Measurements from ENCODE around the gene HSPA2. TPM values are rescaled to one million over a fixed set of nuclear protein-coding genes. Genes with fewer than 3 reads are reported as not detected.

The HSPA2 gene
- total and polyA plus RNA-seq, 12 donors = 3.4 to 74.6 (median 7.9) TPM

DNA sequence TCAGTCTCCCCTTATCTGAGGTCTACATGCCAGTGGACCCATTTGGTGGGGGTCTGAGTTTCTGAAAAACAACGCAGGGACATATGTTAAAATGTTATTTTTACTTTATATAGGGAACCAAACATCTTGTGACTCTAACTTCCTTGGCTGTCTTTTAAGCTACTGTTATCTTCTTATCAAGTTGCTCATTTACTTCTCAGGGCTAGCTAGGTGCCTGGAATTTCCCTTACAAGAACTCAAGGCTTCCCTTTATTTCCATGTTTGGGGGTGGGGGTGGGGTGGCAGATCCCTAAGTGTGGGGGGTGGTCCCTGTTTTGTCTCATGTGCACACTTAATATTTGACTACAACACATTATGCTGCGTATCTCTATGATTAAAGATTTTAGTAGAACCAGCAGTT is 40.8 kb downstream of the HSPA2 start:
- no peaks in the 10 kb centered on the region for H3K4me1 ChIP-seq (replicated peaks in 1 of 2)
- no peak for DNase-seq
- H3K36me3 ChIP-seq (replicated peaks in 1 of 2) = no peaks in the 10 kb centered on the region
- TF ChIP-seq POLR2A (IDR thresholded peaks at IDR 0.05) = no peak
- H3K4me3 ChIP-seq = no peak overlapping the region
- H3K9me3 ChIP-seq (replicated peaks in 1 of 3) = no peaks in the 10 kb centered on the region
- intact Hi-C loops (cut with DNase I) = no loop called here
- 68 to 82% (median 76%) methylated on average over 2 of the region's 2 CpGs for WGBS, 4 donors
- H3K27ac ChIP-seq = no peak overlapping the region
- H3K27me3 ChIP-seq = no peaks in the 10 kb centered on the region

DNA sequence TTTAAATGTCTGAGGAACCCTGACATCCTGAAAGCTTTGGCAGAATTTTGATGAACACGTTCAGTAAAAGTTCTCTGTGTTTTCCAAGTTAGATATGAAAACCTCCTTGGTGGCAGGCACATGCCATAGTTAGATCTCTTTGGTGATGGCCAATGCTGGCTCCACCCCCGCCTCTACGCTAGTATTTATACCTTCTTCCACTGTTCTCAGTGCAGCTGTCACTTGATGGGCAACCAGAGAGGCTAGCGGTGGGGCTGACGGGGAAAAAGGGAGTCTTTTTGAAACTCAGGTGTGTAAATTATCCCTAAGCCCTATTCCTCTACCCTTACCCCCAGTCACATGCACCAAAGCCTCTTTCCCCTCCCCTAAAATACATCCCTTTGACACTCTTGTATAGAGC is 41.3 kb downstream of the HSPA2 start:
- Histone ChIP-seq H3K27me3 (no peaks in the 10 kb centered on the region), H3K4me3 (no peak overlapping the region), H3K9me3 (replicated peaks in 1 of 3) (no peaks in the 10 kb centered on the region), H3K4me1 (replicated peaks in 1 of 2) (no peaks in the 10 kb centered on the region), H3K27ac (no peak overlapping the region), H3K36me3 (replicated peaks in 1 of 2) (no peaks in the 10 kb centered on the region)
- intact Hi-C loops (cut with DNase I) = no loop called here
- TF ChIP-seq POLR2A (IDR thresholded peaks at IDR 0.05) (no peak), CTCF (IDR thresholded peaks at IDR 0.05) (no peak)
- WGBS, 4 donors = 66 to 84% (median 81%) methylated on average over 5 of the region's 5 CpGs
- no peak for DNase-seq

DNA sequence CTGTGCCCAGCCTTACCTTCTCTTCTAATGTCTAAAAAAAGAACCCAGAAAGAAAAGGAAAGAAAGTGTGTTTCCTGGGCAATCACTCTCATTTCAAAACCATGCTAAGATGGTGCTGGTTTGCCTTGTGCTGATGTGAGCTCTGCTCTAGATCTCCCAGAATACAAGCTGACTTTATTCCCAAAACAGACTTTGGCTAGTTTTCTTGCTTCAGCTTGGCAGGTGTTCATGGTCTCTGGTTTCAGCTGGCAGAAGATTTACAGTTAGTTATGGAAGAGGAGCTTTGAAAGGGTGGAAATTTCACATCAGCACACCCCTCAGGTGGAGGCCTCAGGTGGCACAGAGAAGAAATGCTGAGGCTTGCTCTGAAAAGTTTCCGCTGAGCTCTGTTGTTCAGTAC is 43.6 kb downstream of the HSPA2 start:
- no peak for TF ChIP-seq POLR2A (IDR thresholded peaks at IDR 0.05)
- TF ChIP-seq CTCF (IDR thresholded peaks at IDR 0.05) = no peak
- no peaks in the 10 kb centered on the region for H3K4me1 ChIP-seq (replicated peaks in 1 of 2)
- no peak for DNase-seq
- H3K4me3 ChIP-seq = no peak overlapping the region
- intact Hi-C loops (cut with DNase I) = no loop called here
- no peaks in the 10 kb centered on the region for H3K9me3 ChIP-seq (replicated peaks in 1 of 3)
- H3K27ac ChIP-seq = no peak overlapping the region
- no peaks in the 10 kb centered on the region for H3K36me3 ChIP-seq (replicated peaks in 1 of 2)
- 93 to 100% (median 95%) methylated on average over 1 of the region's 1 CpG for WGBS, 4 donors
- H3K27me3 ChIP-seq = no peaks in the 10 kb centered on the region

DNA sequence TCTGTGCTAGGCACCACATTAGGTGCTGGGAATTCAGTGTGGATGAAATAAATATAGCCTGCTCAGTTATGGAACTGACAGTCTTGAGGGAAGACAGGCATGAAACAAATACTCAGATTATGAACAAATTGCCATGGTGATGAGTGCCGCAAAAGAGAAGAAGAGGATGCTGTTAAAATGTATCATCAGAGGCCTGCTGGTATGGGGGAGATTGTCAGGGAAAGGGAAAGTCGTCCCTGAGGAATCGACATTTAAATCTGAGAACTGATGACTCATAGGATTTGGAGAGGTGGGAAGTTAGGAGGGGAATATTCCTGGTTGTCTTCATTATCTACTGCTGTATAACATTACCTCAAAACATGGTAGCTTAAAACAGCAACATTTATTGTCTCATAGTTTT is 51.3 kb downstream of the HSPA2 start:
- Histone ChIP-seq H3K27ac (no peak overlapping the region), H3K9me3 (replicated peaks in 1 of 3) (no peaks in the 10 kb centered on the region), H3K27me3 (no peaks in the 10 kb centered on the region), H3K4me1 (replicated peaks in 1 of 2) (no peaks in the 10 kb centered on the region), H3K4me3 (no peak overlapping the region), H3K36me3 (replicated peaks in 1 of 2) (no peaks in the 10 kb centered on the region)
- WGBS, 4 donors = 65 to 76% (median 71%) methylated on average over 3 of the region's 3 CpGs
- DNase-seq = no peak
- TF ChIP-seq CTCF (IDR thresholded peaks at IDR 0.05) (no peak), POLR2A (IDR thresholded peaks at IDR 0.05) (no peak)
- intact Hi-C loops (cut with DNase I) = no loop called here

Small RNA genes lying within 50 kb of the gene (small RNA-seq; reads per million reads assigned to genes)
- gene AL049869.4 = 0 reads per million in 2 donors

Other genes with a start within 250 kb of the HSPA2 start
- 10 to 100 TPM in 7 of 9 donors, 1 to 10 TPM in 2; 4.3 to 36.0 (median 21.9) TPM for gene ESR2, start 246.4 kb upstream of the HSPA2 start, total RNA-seq
- 1 to 10 TPM; 3.0 to 6.1 (median 5.0) TPM for gene ESR2, start 246.4 kb upstream of the HSPA2 start, polyA plus RNA-seq
- 10 to 100 TPM; 14.9 to 66.4 (median 36.2) TPM for gene MTHFD1, start 152.4 kb upstream of the HSPA2 start, total RNA-seq
- 10 to 100 TPM; 32.8 to 59.2 (median 39.9) TPM for gene MTHFD1, start 152.4 kb upstream of the HSPA2 start, polyA plus RNA-seq
- under 1 TPM; 0.06 to 0.78 (median 0.27) TPM for gene AKAP5, start 75.2 kb upstream of the HSPA2 start, total RNA-seq
- under 1 TPM; 0.10 to 0.38 (median 0.16) TPM for gene AKAP5, start 75.2 kb upstream of the HSPA2 start, polyA plus RNA-seq
- 10 to 100 TPM in 6 of 9 donors, 1 to 10 TPM in 3; 4.4 to 17.2 (median 12.4) TPM for gene ZBTB25, start 36.9 kb upstream of the HSPA2 start, total RNA-seq
- 10 to 100 TPM in 1 of 3 donors, 1 to 10 TPM in 2; 5.7 to 11.6 (median 9.5) TPM for gene ZBTB25, start 36.9 kb upstream of the HSPA2 start, polyA plus RNA-seq
- 10 to 100 TPM; 19.8 to 38.1 (median 31.4) TPM for gene ZBTB1, start 36.0 kb upstream of the HSPA2 start, total RNA-seq
- 10 to 100 TPM; 15.1 to 25.9 (median 19.4) TPM for gene ZBTB1, start 36.0 kb upstream of the HSPA2 start, polyA plus RNA-seq
- 1 to 10 TPM in 4 of 9 donors, under 1 TPM in 5; 0.27 to 2.0 (median 0.95) TPM for gene PPP1R36, start 9.2 kb downstream of the HSPA2 start, total RNA-seq
- 1 to 10 TPM in 1 of 3 donors, under 1 TPM in 2; 0.67 to 2.2 (median 0.90) TPM for gene PPP1R36, start 9.2 kb downstream of the HSPA2 start, polyA plus RNA-seq
- 10 to 100 TPM in 2 of 9 donors, 1 to 10 TPM in 7; 2.7 to 11.7 (median 8.4) TPM for gene PLEKHG3, start 163.7 kb downstream of the HSPA2 start, total RNA-seq
- 10 to 100 TPM in 1 of 3 donors, 1 to 10 TPM in 2; 3.0 to 10.1 (median 9.5) TPM for gene PLEKHG3, start 163.7 kb downstream of the HSPA2 start, polyA plus RNA-seq